Tibial artery (tissue), 4 donors: Measurements from ENCODE around the gene FOXJ2.

Experiments
- DNase-seq, 2 donors: peaks; one replicate each; pipeline ENCODE4 v3.0.0-alpha.2; 2019
- H3K27ac ChIP-seq, 2 donors: fragments of 200-600 bp; sonication (generic) in 1 of 2; 1 replicate in 1 of 2; 2 replicates in 1 of 2; pipeline ENCODE4 v1.5.1; 2018 to 2019; ENCODE audit warnings: mild to moderate bottlenecking in 1 of 2
- H3K27me3 ChIP-seq, 2 donors: fragments of 200-600 bp; sonication (generic) in 1 of 2; one replicate each; pipeline versions ENCODE4 v1.5.1 to v1.6.0; 2016 to 2019
- H3K36me3 ChIP-seq, 3 donors: fragments of 200-600 bp; sonication (generic) in 2 of 3; one replicate each; pipeline ENCODE4 v1.5.1; 2016 to 2019; ENCODE audit warnings: mild to moderate bottlenecking in 2 of 3
- H3K4me1 ChIP-seq, 4 donors: fragments of 200-600 bp; sonication (generic) in 2 of 4; 1 replicate in 3 of 4; 2 replicates in 1 of 4; pipeline ENCODE4 v1.5.1; 2016 to 2019
- H3K4me3 ChIP-seq, 2 donors: fragments of 200-600 bp; sonication (generic) in 1 of 2; 1 replicate in 1 of 2; 2 replicates in 1 of 2; pipeline ENCODE4 v1.5.1; 2018 to 2019; ENCODE audit warnings: mild to moderate bottlenecking in 2 of 2
- H3K9me3 ChIP-seq, 3 donors: fragments of 200-600 bp; sonication (generic) in 1 of 3; one replicate each; pipeline ENCODE4 v1.5.1; 2016 to 2019
- CTCF ChIP-seq, 2 experiments: fragments of 200-600 bp in 1 of 2; fragments of 450-650 bp in 1 of 2; IDR thresholded peaks; one replicate each; pipeline ENCODE4 v1.5.1; 2017 to 2019; ENCODE audit warnings: antibody characterized with exemption in 2 of 2, mild to moderate bottlenecking in 1 of 2, moderate library complexity in 1 of 2
- intact Hi-C: fragments of 100-400 bp; cut with DNase I; formaldehyde crosslinking; loops from one replicate; pipeline ENCODE4 v1.15.0; 2023; ENCODE audit warnings: low total_unique reads

Gene FOXJ2

DNA sequence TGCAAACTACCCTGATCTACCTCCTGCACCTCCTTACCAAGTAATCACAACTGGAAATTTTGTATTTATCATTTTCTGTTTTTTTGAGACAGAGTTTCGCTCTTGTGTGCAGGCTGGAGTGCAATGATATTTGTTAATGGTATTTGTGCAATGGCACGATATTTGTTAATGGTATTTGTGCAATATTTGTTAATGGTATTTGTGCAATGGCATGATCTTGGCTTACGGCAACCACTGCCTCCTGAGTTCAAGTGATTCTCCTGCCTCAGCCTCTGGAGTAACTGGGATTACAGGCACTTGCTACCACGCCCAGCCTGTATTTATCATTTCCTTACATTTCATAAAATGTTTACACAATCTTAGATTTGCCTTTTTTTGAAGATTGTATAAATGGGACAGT, 43.9 kb downstream of the FOXJ2 start:
- TF ChIP-seq CTCF (IDR thresholded peaks at IDR 0.05) = no peak
- peaks cover 0 to 13% (median 2%) of the 10 kb centered on the region in 4 donors for H3K4me1 ChIP-seq
- intact Hi-C loops = no loop called here
- DNase-seq = no peak
- H3K9me3 ChIP-seq = no peaks in the 10 kb centered on the region
- H3K4me3 ChIP-seq = no peak overlapping the region
- no peaks in the 10 kb centered on the region for H3K27me3 ChIP-seq
- no peaks in the 10 kb centered on the region for H3K36me3 ChIP-seq
- no peak overlapping the region for H3K27ac ChIP-seq

DNA sequence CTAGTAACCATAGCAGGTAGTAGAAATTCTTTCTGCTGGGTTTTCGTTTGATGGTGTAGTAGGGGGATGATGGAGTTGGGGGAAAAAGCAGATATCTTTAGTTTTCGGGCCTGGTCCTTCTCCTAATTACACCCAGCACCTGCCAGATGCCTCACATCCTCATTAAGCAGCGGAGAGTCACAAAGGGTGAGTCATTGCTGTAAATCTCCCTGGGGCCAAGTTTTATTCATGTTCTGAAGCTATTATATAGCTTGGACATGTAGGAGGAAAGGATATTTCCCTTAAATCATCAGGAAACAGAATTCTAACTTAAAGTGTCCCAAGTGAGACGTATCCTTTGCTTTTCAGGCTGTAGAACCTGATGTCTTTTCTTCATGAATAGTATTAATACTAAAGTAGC, 44.7 kb downstream of the FOXJ2 start:
- no peaks in the 10 kb centered on the region for H3K9me3 ChIP-seq
- no peak overlapping the region for H3K4me3 ChIP-seq
- H3K27ac ChIP-seq = no peak overlapping the region
- H3K36me3 ChIP-seq = no peaks in the 10 kb centered on the region
- TF ChIP-seq CTCF (IDR thresholded peaks at IDR 0.05) = no peak
- intact Hi-C loops = no loop called here
- H3K4me1 ChIP-seq = peaks cover 0 to 13% (median 2%) of the 10 kb centered on the region in 4 donors
- no peak for DNase-seq
- H3K27me3 ChIP-seq = no peaks in the 10 kb centered on the region

DNA sequence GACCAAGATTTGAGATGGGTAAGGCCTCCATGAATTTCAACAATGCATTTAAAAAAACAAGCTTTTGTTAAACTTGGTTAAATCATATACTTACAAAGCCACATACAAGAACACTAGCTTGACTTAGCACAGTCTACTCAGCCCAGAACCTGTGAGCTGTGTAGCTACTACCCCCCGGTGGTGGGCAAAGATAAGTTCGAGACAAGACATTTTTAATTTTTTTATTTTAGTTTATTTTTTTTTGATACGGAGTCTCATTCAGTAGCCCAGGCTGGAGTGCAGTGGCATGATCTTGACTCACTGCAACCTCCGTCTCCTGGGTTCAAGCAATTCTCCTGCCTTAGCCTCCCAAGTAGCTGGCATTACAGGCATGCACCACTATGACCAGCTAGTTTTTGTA, 45.9 kb downstream of the FOXJ2 start:
- peak in 1 of 2 experiments; percentile 25 for TF ChIP-seq CTCF (IDR thresholded peaks at IDR 0.05)
- Histone ChIP-seq H3K9me3 (no peaks in the 10 kb centered on the region), H3K27ac (no peak overlapping the region), H3K36me3 (no peaks in the 10 kb centered on the region), H3K4me1 (peaks cover 0 to 20% (median 6%) of the 10 kb centered on the region in 4 donors), H3K27me3 (no peaks in the 10 kb centered on the region), H3K4me3 (no peak overlapping the region)
- no peak for DNase-seq
- intact Hi-C loops = no loop called here

GRCh38 chr12:8078916-8079315, 46.4 kb downstream of the FOXJ2 start:
- no peaks in the 10 kb centered on the region for H3K36me3 ChIP-seq
- H3K4me1 ChIP-seq = peaks cover 0 to 25% (median 8%) of the 10 kb centered on the region in 4 donors
- no peaks in the 10 kb centered on the region for H3K9me3 ChIP-seq
- TF ChIP-seq CTCF (IDR thresholded peaks at IDR 0.05) = no peak
- no peak overlapping the region for H3K4me3 ChIP-seq
- no peak for DNase-seq
- intact Hi-C loops = no loop called here
- H3K27ac ChIP-seq = no peak overlapping the region
- H3K27me3 ChIP-seq = no peaks in the 10 kb centered on the region

DNA sequence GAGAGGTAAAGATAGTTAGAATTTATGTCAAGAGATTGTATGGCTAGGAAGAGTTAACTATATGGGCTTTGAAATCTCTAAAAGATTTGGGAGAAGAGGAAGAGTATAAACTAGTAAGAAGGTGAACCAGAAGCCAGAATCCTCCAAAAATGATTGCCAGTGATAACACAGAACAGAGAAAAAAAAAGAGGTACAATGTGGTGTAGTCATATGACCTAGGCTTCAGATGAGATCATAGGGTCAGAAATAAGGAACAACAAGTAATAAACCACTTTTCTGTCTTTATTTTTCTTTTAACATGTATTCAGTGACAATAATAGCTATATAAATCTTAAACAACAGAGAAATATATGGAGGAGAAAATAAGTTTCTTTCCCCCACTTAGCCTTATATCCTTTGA, 47.6 kb downstream of the FOXJ2 start:
- no peaks in the 10 kb centered on the region for H3K27me3 ChIP-seq
- intact Hi-C loops = loop anchor here (10.0 kb wide), 1 partner anchor 155 kb away; no protein-coding TSS in a partner anchor
- H3K4me3 ChIP-seq = no peak overlapping the region
- TF ChIP-seq CTCF (IDR thresholded peaks at IDR 0.05) = no peak
- no peaks in the 10 kb centered on the region for H3K9me3 ChIP-seq
- H3K36me3 ChIP-seq = no peaks in the 10 kb centered on the region
- peaks cover 0 to 31% (median 10%) of the 10 kb centered on the region in 4 donors for H3K4me1 ChIP-seq
- H3K27ac ChIP-seq = no peak overlapping the region
- no peak for DNase-seq
